NCI-H1092 (cell line): Measurements from ENCODE around the gene VWA5A.

Source experiments
- DNase-seq: peaks from one replicate; lab custom pipeline; 2025; lab: John Stamatoyannopoulos, UW

VWA5A gene, protein sequence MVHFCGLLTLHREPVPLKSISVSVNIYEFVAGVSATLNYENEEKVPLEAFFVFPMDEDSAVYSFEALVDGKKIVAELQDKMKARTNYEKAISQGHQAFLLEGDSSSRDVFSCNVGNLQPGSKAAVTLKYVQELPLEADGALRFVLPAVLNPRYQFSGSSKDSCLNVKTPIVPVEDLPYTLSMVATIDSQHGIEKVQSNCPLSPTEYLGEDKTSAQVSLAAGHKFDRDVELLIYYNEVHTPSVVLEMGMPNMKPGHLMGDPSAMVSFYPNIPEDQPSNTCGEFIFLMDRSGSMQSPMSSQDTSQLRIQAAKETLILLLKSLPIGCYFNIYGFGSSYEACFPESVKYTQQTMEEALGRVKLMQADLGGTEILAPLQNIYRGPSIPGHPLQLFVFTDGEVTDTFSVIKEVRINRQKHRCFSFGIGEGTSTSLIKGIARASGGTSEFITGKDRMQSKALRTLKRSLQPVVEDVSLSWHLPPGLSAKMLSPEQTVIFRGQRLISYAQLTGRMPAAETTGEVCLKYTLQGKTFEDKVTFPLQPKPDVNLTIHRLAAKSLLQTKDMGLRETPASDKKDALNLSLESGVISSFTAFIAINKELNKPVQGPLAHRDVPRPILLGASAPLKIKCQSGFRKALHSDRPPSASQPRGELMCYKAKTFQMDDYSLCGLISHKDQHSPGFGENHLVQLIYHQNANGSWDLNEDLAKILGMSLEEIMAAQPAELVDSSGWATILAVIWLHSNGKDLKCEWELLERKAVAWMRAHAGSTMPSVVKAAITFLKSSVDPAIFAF

DNA sequence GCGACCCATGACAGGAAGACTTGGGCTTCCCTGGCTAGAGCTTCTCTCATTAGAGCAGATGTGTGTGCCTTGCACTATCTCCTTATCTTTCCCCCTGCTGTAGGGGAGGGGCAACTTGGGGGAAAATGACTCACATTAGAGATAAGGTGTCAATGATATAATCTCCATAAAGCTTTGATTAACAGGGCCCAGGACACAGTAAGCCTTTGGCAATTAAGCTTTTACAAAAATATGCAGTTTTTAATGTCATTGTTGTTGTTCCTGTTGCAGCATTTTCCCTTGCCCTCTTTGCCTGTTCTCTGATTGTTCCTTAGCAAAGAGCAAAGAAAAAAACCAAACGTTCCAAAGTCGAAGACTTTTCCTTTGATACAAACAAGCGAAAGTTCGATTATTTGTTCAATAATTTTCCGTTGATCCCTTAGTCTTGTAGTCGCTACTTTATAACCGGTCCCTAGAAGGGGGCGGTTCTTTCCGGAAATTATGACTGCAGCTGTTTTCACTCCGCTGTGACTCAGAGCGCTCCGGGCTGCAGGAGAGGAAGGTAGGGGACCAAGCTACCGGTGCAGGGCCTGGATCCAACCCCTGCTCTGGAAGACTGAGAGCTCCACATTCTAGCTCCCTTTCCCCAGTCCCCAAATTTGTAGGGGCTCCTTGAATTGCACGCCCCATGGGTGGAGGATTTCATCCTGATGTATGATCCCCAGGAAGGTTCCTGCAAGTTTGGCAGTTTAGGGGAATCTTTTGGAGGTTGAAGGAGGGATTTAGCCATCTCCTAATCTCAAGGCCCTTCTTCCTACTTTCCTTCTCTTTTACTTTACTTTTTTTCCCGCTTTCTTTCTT, at the start of gene VWA5A:
Gene VWA5A (plus strand): TSS at position 509 of the 840 bp plus-strand sequence. CDS start 2,062 bp downstream, outside the sequence.
- peak; percentile 65 for DNase-seq

DNA sequence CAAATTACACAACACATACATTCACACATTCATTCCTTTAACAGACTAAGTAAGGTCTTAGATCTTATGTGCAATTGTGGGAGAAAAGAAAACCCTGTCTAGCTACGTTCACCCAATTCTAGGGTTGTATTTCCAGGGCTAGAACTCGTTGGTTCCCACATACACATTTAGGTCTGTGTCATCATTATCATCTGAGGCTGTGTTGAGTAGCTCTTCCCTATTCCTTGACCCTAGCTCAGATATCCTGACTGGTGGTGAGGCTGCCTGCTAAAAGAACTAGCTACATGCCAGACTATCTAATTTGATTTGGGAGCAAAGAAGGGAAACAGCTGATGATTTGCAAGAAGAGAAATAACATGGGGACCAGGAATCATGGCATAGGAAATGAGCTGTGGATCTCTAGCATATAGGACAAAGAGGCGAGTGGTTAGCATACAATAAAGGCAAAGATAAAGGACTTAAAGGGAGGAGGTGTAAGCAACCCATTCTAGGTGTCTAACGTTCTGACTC, 46.6 kb upstream of the VWA5A start:
- DNase-seq, result no peak

DNA sequence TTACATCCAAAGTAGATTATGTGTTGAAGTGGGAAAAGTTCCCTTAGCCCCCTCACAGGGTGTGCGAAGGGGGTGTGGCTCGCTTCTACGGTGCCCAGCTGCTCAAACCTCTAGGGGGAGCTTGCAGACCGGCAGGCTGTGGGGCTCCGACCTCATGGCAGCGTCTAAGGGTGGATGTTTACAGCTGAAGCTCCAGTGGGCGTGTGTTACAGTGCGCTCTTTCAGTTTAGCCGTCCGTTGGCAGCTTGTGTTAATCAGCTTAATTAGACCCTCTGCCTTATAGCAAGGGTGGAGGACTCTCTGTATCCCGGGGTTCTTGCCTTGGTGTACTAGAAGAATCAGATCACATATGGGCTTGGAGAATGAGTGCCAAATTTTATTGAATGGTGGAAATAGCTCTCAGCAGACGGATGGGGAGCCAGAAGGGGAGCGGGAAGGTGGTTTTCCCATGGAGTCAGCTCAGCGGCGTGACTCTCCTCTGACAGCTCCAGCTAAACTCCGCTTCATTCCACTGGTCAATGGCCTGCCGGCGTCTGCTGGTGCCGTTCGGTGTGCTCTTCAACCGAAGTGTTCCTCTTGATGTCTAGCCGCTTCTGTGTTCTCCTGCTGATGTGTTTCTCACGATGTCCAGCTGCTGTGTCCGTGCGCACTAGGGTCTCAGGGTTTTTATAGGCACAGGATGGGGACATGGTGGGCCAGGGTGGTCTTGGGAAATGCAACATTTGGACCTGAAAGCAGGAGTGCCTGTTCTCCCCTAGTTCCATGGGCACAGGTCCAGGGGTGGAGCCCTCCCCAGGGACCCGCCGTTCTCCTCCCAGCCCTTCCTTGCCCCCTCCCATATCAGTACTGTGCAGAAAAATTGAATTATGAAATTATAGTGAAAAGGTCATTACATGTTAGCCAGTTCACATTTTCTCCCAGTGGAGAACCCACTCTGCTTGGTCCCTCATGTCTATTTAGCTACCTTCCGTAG, 45.5 kb upstream of the VWA5A start:
- DNase-seq, result peak; percentile 58

DNA sequence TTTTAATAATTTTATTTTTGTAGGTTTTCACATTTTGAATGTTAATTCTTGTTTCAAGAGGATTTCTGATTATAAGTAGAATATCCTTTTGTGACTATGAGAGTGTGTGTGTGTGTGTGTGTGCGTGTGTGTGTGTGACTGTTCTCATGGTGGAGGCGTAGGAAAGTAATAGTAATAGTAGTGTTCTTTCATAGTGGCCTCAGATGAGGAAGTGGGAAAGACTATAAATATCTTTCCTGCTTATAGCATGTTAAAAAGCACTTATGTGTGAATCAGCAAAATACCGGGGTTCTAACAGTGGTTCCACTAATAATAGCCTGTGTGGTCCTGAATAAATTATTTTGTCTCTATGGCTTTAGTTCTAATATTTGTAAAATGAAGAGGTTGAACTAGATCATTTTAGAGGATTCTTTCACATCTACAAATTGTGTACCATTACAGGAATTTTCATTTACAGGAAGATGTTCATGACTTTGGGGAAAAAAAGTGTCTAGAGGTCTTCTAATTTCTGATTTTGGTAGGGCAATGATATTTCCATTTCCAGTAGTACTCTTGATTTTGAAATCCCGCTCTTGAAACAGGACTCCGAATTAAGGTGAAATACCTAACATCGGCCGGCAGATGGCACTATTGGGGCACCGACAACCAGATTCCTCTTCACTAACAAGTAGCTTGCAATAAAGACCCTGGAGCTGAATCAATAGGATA, 44.2 kb upstream of the VWA5A start:
- DNase-seq, result peak; percentile 53

DNA sequence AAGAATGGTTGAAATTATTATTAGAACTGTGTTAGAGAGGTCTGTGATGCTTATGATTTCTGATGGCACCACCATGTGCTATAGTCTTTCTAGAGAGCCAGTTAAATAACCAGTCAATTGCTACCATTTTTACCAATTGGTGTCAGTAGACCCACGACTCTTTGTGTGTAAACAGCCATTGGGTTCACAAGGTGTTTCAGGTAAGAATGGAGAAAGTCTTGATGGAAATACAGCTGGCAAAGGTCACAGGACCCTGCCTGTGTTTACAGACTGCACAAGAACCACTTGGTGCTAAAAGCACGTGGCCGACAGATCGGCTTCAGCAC, 43.7 kb upstream of the VWA5A start:
- no peak for DNase-seq

DNA sequence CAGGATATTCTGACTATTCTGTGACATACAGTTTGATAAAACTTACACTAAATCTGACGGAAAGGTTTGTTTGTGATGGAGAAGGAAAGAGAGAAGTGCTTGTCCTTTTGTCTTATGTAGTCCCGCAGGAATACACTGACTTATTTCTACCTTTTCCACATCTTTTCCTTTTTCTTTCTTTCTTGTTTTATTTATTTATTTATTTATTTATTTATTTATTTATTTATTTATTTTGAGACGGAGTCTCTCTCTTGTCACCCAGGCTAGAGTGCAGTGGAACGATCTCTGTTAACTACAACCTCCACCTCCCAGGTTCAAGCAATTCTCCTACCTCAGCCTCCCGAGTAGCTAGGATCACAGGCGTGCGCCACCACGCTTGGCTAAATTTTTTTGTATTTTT, 43.1 kb upstream of the VWA5A start:
- no peak for DNase-seq

DNA sequence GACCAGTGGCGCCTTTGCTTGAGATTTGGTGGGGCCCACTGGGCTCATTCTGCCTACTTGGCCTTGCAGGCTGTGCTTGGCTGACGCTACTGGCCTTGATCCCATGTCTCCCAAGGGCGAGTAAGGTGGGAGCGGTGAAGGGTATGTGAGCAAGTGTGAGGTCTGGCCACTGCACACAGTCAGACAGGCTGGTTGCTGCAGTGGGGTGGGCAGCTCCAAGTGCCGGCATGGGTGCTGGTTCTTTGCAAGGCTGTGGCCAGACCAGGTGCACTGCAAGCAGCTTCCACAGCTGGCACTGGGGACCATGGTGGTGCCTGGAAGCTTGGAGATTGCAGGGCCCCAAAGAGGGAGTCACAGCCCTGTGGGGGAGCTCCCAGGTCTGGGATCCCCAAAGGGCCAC, 40.7 kb upstream of the VWA5A start:
- no peak for DNase-seq

DNA sequence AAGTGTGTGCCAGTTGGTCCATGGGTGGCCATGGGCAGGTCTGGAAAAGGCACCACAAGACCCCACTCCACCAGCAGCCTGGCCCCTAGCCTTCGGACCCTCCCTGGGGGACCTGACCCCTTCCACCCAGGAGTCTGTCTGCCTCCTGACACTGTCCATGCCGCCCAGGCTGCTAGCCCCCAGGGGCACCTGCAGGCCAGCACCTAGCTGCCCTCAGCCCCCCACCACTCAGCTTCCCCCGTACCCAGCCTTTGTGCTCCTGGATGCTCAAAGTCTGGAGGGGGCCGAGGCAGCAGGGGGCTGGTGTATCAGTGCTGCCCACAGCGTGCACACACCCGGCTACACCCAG, 39.8 kb upstream of the VWA5A start:
- no peak for DNase-seq

DNA sequence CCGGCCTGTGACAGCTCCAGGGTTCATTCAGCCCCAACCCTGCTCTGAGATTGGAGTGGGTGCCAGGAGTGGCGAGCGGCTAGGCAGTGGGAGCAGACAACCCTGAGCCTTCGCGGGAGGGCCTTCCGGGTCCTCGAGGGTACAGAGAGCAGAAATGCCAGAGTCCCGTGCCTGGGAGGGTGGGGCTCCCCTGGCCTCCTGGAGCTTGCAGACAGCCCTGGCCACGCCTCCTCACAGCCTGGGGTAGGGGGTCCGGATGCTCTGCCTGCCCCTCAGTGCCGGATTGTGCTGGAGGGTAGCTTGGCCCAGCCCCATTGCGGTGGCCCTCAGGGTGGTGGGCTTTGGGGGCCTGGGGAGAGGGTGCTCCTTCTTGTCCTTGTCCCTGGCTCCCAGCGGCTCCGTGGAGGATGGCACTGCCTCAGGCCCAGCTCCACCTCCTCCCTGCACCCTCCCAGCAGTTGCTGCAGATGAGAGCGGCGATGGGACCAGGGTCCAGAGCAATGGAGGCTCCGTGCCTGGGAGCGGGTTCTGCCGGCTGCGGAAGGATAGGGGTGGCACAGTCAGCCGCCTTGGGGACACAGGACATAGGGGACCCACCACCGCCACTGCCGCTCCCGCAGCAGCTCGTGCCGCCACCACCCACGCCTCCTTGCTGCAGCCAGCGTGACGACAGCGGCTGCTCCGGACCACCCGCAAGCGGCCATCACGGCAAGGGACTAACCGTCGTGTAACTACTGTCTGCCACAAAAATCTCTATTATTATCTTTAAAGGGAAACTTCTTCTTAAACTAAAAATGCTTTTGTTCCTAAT, 39.2 kb upstream of the VWA5A start:
- no peak for DNase-seq

DNA sequence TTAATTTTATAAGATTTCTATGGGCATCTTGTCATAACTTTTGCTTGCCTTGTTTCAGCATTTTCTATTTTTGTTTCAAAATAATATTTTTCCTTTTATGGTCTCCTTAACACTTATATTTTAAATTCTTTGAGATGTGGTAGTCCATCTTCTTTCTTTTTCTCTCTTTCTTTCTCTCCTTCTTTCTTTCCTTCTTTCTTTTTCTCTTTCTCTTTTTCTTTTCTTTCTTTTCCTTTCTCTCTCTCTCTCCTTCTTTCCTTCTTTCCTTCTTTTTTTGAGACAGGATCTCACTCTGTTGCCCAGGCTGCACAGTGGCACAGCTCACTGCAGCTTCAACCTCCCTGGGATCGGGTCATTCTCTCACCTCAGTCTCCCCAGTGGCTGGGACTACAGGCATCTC, 38.0 kb upstream of the VWA5A start:
- no peak for DNase-seq

DNA sequence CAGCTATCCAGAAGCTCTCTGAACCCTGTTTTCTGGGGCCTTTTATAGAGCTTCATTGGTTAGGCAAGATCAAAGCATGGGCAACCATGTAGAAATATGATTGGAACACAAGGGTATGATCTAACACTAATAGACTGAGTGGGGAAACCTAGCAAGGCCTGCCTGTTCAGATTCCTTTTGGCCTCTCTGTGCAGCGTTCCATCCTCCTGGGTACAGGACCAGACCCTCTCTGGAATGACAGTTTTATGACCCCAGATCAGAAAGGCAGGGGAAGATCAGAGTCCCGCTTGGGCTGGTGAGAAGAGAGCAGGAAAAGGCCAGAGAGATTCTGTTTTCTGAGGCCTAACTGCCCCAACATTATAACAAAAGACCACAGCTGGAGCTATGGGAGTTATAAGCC, 36.7 kb upstream of the VWA5A start:
- DNase-seq, result no peak

DNA sequence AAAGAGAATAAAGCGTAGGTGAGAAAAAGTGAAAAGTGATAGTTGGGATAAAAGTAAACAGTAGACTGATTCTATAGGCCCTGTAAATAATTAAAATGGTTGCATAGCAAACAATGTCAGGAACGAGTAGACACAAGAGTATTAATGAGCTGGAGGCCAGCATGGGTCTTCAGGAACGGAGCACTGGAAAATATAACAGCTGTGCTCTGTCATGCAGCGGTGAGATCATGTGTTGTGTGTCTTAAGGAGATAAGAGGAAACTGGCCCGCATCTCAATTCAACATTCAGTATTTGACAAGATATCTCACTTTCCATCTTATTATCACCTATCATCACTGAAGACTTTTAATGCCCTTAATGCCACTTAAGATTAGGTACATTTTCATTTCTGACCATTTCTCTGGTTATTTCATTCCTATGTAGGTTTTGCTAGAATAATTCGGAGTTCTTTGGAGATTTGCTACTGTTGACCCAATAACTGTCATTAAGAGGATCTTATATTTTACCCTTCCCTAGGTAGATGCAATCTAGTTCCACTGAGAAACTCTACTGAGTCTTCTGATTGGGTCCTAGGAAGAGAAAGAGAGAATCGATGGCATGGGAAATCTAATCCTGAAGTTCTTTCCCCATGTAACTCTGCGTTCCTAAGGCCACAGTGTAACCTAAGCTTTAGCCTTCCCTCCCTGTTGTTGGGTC, 35.5 kb upstream of the VWA5A start:
- no peak for DNase-seq

DNA sequence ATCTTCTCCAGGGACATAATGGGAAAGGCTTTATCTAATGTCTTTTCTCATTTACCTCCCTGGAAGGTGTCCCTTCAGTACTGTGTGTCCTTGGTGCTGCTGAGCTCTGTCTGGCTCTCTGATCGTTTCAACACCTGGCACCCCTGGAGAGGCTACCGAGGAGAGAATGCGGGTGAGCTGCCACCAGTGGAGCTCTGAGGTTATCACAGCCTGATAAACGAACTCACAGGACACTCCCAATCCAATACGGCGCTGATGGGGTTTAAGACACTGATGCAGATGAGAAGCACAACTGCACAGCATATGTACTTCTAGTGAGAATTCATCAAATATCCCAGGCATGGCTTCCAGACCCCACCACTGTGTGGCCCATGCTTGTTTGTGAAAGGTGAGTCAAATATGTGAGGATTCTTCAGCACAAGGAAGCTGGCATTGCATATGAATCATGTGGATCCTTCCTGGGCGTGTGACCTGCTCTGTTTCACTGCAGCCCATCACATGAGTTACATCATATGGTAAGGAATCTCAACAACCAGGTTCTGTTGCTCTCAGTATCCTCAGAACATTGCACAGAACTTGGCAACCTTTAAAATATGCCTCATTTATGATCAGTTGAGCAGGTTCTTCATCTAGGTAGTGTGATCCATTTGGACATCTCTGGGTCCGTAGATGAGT, 34.8 kb upstream of the VWA5A start:
- DNase-seq, result no peak

DNA sequence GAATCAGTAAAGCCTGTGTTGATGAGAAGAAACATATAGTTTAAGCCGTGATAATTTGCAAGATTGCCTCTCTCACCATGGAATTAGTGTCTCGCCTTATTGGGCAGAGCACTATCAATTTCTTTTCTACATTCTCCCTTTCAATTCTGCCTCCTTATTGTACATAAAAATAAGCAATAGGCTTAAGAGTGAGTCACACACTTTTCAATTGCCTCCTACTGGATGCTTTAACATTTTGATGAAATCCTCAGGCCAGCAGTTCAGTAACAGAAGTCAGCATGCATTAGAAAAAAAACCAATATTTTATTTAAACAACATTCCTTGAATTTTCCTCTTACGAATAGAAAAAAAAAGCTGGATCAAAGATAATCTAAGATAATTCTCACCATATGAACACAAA, 33.8 kb upstream of the VWA5A start:
- no peak for DNase-seq

DNA sequence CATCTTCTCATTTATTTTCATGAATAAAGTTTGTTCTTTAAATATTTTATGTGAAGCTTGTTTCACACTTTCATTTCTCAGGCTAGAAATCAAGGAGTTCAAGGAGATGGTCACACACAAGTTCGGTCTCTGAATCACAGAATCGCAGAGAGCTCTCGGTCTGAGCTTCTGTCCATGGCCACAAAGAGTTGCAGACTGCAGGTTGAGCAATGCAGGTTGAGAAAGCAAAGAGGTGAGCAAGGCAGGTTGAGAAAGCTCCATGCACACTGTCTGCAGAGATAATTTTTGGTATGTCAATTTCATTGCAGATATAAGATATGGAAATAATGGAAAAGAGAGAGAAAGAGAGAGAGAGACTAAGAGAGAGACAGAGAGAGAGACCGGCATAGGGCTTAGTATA, 32.9 kb upstream of the VWA5A start:
- no peak for DNase-seq

DNA sequence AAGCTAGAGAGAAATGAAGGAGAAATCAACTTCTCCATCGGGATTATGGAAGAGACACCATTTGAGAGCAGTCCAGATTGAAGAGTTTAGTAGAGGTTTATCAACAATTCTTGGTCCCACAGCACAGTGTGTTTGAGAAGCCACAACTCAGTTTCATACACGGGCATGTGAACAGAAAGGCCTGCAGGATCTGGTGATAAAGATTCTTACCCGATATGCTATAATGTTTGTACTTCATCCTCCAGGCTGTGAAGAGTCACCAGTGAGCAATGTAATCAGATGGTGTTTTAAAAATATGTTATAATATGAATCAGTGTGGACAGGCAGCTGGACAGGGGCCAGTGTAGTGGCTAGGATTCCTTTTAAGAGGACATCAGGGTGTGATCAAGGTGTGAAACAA, 29.7 kb upstream of the VWA5A start:
- DNase-seq, result no peak

DNA sequence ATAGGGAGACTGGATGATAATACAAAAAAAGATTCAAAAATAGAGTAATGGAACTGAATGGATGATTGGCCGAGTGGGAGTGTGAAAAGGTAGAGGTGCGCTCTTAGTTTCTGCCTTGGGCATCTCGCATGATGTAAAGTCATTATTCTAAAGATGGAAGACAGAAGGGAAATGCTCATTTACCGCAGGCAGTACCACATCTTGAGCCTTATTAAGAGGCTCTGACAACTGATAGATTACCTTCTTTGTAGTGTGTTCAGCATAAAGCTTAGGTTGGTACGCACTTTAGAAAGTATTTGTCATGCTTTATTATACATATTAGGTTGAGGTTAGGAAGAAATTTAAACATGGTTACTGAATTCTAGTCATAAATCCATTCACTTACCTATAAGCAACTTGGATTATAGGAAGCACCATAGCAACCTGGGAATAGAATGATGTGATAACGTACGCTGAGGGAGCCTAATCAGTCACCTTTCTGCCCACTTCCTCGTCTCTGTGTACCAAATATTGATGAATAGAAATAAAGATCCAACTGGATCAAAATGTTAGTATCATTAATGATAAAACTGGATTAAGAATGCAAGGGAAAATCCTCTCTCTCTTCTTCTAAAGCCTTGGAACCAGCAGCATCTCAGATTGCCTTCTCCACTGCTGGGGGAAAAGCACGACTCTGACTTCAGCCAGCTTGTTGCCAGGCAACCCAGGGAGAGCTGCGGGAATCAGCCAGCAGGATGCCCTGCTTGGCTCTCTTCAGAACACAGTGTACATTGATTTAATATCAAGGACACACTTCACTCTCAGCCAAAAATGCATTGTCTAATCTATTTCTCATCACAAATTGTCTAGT, 29.0 kb upstream of the VWA5A start:
- DNase-seq, result peak; percentile 68

DNA sequence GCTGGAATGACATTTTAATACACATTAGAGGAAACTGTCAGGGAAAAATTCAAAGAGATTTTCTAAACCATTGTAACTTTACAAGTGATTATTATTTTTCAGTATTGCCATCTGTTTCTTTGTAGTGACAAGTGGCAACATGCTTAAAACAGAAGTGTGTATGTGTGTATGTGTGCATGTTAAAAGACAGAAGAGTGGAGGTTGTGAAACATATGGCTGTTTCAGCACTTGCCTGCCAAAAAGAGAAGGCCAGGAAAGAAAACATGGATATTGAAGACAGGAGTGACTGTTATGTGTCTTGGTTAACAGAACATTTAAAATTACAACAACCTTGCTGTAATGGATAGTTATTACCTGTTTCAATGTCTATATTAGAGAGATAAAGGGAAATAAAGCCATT, 24.3 kb upstream of the VWA5A start:
- DNase-seq, result no peak
